DMS53 (cell line): Measurements from ENCODE around the gene MYO10.

ENCODE experiments used
- DNase-seq: peaks from one replicate; lab custom pipeline; 2025; lab: John Stamatoyannopoulos, UW

The MYO10 gene

DNA sequence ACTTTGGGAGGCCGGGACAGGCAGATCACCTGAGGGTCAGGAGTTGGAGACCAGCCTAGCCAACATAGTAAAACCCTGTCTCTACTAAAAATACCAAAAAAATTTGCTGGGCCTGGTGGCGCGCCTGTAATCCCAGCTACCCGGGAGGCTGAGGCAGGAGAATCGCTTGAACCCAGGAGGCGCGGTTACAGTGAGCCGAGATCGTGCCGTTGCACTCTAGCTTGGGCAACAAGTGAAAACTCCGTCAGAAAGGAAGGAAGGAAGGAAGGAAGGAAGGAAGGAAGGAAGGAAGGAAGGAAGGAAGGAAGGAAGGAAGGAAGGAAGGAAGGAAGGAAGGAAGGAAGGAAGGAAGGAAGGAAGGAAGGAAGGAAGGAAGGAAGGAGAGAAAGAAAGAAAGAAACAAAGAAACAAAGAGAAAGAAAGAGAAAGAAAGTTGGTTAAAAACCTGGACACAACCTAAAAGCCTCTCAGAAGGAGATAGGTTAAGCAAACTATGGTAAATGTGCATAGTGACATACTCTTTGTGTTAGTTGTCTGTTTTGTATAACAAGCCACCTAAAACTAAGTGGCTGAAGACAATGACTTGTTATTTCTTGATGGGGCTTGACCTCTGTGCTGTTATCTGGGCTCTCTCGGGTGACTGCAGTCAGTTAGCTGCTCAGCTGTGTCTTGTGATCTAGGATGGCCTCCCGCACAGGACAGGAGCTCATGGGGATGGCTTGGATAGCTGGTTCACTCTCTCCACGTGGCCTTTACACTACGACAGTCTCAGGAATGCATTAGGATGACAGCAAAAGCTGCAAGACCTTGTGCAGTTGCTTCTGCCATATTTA, 8.0 kb upstream of the MYO10 start:
- DNase-seq = no peak

DNA sequence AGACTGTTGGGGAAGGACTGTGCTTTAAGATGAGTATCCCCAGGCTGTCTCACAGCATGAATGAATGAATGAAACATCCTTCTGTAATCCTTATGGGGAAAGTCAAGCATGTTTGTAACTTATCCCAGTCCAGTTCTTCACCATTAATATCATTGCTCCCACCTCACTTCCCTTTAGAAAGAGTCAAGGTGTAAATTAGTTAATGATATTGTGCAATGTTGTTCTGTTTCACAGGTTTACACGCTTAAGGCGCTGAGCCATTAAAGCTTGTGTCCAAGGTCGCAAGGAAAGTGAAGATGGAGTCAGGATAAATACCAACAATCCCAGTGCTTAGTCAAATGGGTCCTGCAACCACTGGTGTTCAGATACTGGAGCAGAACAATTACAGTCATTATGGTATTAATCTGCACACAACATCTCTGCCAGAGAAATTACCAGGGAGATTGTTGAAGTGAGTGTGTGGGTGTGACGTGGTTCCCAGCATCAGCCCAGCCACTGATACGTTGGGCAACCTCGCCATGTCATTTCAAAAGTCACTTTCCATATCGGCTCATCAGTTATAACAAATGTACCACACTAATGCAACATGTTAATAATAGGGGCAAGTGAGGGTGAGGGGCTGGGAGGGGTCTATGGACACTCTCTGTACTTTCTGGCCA, 1.5 kb upstream of the MYO10 start:
- DNase-seq = no peak

DNA sequence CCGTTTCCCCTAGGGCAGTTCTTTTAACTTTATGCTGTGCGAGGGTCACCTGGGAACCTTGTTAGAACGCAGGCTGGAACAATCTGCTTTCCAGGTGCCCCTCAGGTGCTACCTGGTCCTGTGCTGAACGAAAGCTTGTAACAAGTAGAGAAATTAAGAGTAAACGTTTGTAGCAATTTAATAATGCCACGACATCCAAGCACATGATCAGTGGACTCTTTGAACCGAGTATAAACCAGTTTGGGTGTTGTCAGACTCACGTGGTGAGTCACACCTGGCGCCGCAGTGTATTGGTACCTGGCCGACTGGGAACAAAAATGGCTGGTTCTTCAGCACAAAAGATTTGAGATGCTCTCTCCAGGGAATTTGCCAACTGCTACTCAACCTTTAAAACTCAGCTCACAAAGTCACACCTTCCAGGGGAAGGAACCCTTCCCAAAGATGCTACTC, 926 bp upstream of the MYO10 start:
- peak; percentile 87 for DNase-seq

DNA sequence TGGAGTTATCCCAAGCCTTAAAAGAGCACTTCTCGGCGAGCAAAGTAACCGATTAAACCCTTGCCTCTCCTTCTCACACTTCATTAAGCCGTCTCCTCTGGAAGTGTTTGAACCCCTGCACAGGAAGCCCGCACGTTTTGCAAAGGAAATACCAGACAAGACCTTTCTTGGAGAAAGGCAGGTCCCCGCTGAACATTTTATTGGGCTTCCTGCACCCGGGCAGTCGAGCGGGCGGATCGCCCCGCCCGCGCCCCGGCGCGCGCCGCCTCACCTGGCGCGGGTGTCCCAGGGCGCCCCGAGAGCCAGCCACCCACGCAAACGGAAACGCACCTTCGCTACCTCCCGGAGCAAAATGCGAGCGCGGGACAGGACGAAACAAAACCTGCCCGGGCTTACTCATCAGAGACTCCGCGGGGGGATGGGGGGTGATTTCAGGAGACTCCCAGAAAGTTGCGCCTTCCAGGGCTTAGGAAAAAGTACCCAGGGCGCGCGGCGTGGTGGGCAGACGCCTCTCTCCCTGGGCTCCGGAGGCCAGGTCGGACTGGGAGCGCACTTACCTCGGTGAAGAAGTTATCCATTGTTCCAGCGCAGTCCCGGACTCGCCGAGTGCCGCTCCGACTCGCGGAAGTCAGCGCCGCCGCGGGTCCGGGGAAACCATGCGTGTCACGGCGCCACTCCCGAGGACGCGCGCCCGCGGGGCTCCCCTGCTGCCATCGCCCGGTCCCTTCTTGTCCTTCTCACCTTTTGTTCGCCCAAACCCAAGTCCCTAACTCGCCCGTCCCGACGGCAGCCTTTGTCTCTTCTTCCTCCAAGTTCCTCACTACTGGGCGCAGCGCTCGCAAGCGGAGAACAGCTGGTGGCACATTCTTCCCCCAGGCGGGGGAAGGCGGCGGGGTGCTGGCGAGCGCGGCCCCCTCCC, 598 bp downstream of the MYO10 start:
- peak; percentile 88 for DNase-seq

DNA sequence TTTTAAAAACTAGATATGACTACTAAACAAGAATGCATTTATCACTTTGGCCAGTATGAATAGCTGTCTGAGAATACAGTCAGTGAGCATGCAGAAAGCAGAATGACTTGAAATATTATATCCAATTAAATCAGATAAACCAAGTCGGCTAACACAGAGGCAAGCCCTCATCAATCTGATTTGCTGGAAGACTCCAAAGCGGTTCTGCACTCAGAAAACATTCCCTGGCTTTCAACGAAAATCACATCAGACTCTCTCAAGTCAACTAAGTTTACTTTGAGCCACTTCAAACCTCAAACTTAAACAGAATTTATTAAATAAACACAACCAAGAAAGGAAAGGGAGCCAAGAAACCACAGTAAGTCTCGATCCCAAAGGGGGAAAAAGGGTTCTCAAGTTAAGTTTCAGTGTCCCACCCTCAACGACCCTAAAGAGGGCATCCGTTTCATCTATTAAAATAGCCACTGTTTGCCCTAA, 1.4 kb downstream of the MYO10 start:
- DNase-seq = peak; percentile 47

DNA sequence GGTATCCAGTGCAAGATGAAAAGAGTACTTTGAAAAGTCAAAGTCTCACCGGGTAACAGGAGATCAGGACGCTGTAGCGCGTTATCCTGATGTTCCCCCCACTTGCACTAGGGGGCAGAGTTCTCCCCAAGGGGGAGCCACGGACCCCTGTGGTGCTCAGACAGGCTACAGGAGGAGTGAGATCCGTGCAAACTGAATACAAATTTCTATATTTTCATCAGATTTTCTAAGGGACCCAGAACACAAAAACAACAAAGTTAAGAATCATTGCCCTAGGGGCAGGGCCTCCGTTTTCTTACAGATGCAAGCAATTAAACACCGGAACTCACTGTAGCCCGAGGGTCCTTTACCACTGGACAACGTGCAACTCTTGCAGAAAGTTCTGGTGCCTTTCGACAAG, 2.0 kb downstream of the MYO10 start:
- DNase-seq = peak; percentile 77

DNA sequence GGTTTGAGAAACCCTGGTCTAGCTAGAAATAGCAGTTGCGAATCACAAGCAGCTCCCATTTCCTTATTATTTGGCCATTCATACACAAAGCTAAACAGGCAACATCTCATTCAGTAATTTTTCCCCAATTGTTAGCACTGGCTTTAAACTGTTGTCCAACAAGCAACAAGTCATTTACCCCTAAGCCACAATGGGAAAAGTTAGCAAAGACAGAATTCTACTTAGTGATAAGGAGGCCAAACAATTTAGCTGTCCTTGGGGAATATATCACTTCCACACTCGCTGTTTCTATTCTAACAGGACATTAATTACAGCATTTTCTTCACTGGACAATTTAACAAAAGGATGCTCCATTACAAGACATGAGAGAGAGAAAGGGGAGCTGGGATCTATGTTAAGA, 2.8 kb downstream of the MYO10 start:
- no peak for DNase-seq

DNA sequence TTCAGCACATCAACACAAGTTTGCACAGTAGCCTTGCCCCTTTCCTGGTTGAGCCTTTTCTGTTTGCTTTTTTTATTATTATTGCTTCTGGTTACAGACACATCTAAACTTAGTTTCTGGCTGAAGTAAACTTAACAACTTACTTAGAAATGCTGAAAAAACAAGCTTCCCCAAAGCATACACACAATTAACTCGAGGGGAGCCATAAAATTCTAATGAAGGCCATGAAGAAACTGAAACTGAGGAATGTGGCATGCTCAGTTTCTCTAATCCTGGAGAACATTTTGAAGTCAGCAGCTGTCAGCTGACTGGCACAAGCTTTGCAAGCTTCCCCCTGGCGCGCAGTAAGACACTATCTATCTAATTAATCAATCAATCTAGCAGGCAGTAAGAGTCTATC, 3.7 kb downstream of the MYO10 start:
- no peak for DNase-seq

DNA sequence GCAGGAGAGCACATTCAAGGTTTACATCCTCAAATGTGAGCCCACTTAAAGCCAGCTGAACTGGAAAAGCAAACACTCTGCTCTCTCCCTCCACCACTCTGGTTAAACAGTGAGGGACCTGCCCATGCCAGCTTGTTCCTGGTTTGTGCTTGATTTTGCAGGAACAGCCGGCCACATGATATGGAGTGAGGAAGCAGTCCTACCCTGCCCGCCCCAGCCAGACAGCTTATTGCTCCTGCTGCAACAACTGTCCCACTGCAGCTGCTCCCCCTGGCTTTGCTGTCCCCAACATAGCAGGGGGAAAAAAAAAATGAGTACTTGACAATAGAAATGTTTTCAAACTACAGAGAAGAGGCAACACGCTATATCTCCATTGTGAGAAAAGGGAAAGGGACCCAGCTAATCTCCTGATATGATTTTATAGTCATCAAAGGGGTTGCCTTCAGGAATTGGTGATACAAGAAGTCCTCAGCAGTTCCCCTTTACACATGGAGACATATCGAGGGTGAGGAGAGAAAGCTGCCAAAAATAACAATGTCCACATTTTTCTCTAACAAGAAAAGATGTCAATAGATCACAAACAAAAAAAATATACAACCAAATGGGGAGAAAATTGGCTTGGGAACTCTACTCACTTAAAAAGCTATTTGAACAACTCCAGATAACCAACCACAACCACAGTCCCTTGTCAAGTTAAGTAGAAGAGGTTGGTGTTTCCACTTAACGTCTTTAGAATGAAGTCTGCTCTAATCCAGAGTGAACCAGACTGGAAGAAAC, 4.6 kb downstream of the MYO10 start:
- peak; percentile 97 for DNase-seq

DNA sequence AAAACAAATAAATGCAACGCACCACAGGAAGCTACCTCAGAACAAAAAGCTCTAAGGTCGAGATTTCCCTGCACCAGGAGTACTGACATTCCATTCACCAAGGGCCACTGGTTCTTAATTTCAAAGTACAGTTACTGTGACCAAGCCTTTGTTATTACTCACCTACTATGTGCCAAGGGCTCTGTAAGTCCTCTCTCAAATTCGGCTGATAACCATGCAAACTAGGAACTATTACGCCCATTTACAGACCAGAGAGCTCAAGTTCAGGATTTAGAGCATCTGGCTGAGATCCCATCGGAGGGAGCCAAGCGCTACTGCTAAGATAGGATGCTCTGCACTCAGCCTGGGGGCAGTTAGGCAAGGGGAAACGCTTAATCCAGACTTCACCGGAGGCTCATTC, 5.6 kb downstream of the MYO10 start:
- no peak for DNase-seq

DNA sequence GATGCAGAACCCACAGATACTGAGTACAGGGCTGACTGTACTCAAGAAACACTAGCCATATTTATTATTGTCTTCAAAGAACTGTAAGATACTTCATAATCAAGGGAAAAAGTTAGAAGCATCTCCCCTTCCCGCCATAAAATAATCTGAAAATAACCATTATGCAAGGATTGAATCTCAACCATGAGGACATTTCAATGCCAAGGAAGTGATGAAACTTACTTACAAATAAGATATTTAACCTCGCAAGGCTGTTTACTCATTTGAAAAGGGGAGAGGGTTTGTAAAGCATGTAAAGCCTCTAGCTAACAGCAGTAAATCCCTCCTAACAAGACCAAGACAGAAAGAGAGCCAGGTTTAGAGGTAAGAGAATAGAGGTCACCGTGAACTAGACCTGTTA, 6.3 kb downstream of the MYO10 start:
- DNase-seq = no peak

DNA sequence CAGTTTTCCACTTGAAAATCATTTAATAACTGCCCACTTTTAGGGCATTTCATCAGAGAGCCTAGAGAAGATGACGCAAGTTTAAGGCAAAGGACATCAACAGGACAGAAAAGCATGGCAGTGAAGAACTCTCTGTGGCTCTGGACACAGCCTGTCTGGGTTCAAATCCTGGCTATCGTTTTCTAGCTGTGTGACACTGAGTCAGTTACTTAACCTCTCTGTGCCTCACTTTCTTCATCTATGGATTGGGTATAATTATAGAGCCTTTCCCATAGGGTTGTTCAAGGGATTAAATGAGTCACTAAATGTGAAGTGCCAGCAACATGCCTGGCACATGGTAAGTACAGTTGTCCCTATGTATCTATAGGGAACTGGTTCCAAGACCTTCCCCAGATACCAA, 6.7 kb downstream of the MYO10 start:
- DNase-seq = no peak

DNA sequence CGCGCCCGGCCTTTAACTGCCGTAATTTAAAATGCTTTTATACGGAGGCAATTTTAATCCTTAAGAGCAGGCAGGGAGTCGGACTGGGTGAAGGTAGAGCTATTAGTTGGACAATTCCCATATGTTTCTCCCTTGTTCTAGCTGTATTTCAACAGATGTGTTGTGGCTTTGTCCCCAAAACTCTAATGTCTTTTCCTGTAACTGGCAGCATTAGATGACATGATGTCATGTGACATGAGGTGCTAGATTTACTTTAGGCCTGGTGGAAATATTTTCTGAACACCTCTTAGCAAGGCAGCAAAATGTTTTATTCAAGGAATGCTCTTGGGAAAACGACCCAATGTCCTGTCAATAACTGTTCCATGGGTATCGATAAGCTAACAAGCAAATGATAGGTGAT, 8.5 kb downstream of the MYO10 start:
- no peak for DNase-seq

DNA sequence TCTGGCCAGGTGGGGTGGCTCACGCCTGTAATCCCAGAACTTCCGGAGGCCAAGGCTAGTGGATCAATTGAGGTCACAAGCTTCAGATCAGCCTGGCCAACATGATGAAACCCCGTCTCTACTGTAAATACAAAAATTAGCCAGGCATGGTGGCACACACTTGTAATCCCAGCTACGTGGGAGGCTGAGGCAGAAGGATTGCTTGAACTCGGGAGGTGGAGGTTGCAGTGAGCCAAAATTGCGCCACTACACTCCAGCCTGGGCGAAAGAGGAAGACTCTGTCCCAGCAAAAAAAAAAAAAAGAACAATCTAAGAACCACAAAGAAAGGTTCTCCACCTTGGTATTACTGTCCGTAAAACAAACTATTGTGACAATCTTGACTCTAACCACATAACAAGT, 9.7 kb downstream of the MYO10 start:
- DNase-seq = no peak

DNA sequence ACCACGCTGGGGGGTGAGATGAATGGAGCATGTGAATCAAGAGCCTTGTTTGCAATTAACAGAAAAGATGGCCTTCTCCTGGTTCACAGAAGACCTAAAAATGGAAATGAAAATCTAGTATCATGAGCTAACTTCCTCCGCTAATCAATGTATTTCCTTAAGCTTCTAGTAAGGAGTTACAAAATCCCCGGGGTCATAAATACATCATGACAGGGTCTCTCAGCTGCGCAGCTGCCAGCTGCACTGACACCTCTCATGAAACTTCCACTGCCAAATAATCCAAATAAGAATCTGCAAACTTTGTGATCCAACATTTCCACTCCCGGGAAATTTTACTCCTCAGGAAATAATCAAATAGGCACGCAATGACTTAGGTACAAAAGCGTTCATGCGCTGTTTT, 11.9 kb downstream of the MYO10 start:
- no peak for DNase-seq

DNA sequence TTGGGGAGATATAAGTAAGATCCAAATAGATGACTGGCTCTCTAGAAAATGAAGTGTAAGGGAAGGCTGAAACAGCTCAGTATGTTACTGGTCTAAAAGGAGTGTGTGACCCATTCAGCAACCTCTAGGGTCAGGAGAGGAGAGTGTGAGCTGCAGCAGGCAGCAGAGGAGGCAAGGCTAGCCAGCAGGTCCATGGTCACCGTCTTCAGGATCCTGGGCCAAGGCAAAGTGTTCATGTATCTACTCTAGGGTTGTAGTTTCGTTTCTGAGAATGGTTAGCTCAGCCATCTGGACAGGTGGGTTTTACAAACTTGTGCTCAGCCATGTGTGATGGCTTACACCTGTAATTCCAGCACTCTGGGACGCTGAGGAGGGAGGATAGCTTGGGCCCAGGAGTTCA, 13.7 kb downstream of the MYO10 start:
- no peak for DNase-seq

DNA sequence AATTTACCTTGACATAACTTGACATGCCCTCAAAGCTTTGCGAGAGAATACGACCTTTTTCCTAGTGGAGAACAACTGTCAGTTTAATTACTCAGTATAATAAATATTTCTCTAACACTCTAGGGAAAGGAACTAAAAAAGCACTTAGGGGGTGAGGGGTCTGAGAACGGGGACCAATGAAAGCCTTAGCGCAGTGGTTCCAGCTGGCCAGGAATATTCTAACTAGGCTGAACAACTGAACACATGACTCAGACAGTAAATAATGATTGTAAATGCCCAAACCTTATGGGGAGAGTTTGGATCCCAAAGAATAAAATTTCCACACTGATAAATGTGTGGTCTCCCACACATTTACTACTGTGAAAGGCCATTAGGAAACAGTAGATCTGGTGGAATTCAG, 14.9 kb downstream of the MYO10 start:
- DNase-seq = no peak

DNA sequence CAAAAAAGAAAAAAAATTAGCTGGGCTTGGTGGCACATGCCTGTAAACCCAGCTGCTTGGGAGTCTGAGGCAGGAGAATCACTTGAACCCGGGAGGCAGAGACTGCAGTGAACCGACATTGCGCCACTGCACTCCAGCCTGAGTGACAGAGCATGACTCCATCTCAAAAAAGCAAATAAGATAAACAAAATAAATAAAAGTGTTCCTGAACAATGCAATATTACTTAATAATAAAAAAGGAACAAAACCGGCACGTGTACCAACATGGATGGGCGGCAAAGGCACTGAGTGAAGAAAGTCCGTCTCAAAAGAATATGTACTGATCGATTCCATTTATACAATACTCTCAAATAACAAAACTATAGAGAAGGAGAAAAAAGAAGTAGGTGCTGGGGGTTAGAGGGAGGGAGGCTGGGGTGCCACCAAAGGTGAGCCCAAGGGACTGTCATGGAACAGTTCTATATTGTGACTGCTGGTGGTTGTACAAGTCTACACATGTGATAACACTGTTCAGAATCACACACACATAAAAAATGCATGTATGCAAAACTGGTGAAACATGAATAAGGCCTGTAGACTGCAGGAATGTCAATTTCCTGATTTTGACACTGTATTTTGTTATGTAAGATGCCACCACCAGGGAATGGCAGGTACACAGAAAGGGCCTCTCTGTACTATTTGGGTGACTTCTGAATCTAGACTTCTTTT, 15.8 kb downstream of the MYO10 start:
- DNase-seq = no peak

DNA sequence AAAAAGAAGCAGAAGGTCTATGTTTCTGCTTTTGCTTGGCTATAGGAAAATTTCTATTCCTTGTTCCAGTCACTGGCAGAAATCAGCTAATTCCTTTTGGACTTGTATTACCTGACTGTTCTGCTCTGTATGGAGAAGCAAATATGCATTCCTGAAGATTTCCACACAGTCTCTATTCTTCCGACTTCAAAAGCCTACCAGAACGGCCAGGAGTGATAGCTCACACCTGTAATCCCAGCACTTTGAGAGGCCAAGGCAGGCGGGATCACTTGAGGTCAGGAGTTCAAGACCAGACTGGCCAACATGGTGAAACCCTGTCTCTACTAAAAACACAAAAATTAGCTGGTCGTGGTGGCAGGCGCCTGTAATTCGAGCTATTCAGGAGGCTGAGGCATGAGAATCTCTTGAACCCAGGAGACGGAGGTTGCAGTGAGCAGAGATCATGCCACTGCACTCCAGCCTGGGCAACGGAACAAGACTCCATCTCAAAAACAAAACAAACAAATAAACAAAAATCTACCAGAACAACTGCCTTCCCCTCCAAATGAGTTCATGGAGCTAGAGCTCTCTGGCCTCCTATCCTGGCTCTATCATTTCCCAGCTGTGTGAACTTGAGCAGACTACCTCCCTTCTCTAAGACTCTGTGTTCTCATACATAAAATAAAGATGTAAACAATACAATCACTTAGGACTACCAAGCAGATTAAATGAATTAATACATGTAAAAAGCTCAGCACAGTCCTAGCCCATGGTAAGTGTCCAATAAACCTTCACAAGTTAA, 17.0 kb downstream of the MYO10 start:
- DNase-seq = no peak

DNA sequence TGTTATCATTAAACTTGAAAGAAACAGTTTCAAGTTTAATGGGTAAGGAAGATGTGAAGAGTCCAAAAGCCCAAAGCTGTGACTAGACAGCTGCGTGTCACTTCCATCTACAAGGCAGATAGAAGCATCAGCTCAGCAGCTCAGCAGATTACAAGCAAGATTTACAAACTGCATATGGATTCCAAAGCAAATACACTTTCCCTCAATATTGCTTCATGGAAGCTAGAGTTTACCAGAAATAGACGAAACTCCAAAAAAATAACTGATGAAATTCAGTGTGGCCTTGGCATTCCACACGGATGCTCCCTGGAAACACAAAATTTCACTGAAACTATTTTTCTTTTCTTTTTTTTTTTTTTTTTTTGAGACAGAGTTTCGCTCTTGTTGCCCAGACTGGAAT, 17.9 kb downstream of the MYO10 start:
- no peak for DNase-seq
